Naive B cell (primary cell): ENCODE measurements around the gene ZNF593OS. TPM values are rescaled to one million over a fixed set of nuclear protein-coding genes. Genes with fewer than 3 reads are reported as not detected.

ENCODE experiments used
- ATAC-seq, 2 donors: fragments of 150-1000 bp; cut with Tn5 transposase; 2 replicates each; pipeline ENCODE4 v1.10.0; 2021; ENCODE audit warnings: low read depth in 2 of 2, mild to moderate bottlenecking in 2 of 2, moderate library complexity in 2 of 2
- DNase-seq: peaks from one replicate; pipeline ENCODE4 v3.0.0; 2022
- H3K27ac Mint-ChIP-seq, 6 donors: one replicate each; pipeline ENCODE4 v1.8.0; 2020 to 2022; ENCODE audit warnings: mild to moderate bottlenecking in 6 of 6, mixed read lengths in 6 of 6, moderate library complexity in 5 of 6, inconsistent platforms in 2 of 6
- H3K27me3 Mint-ChIP-seq, 3 donors: one replicate each; pipeline ENCODE4 v1.8.0; 2021 to 2022; ENCODE audit warnings: mixed read lengths in 3 of 3, mild to moderate bottlenecking in 1 of 3
- H3K36me3 Mint-ChIP-seq, 2 donors: one replicate each; pipeline ENCODE4 v1.8.0; 2020 to 2022; ENCODE audit warnings: mixed read lengths in 2 of 2, inconsistent platforms in 1 of 2, mild to moderate bottlenecking in 1 of 2
- H3K4me1 Mint-ChIP-seq, 3 donors: one replicate each; pipeline ENCODE4 v1.8.0; 2020 to 2022; ENCODE audit warnings: mixed read lengths in 3 of 3, inconsistent platforms in 1 of 3, mild to moderate bottlenecking in 1 of 3, moderate library complexity in 1 of 3
- H3K4me3 Mint-ChIP-seq, 8 donors: one replicate each; pipeline ENCODE4 v1.8.0; 2020 to 2022; ENCODE audit warnings: mild to moderate bottlenecking in 8 of 8, mixed read lengths in 8 of 8, moderate library complexity in 8 of 8, inconsistent platforms in 2 of 8
- H3K9me3 Mint-ChIP-seq, 7 donors: one replicate each; pipeline ENCODE4 v1.8.0; 2020 to 2022; ENCODE audit warnings: mixed read lengths in 7 of 7, mild to moderate bottlenecking in 5 of 7, inconsistent platforms in 2 of 7, moderate library complexity in 1 of 7
- polyA plus RNA-seq, 6 donors: library from polyadenylated mRNA; unstranded; fragments of 300-500 nt; fragmentation: Illumina TruSeq; gene quantifications; one replicate each; pipeline ENCODE4 v1.2.3, GENCODE V29; 2021; ENCODE audit warnings: low read depth in 6 of 6

The ZNF593OS gene
- 1 to 10 TPM in 5 of 6 donors, under 1 TPM in 1; 0.96 to 3.5 (median 1.9) TPM for polyA plus RNA-seq

DNA sequence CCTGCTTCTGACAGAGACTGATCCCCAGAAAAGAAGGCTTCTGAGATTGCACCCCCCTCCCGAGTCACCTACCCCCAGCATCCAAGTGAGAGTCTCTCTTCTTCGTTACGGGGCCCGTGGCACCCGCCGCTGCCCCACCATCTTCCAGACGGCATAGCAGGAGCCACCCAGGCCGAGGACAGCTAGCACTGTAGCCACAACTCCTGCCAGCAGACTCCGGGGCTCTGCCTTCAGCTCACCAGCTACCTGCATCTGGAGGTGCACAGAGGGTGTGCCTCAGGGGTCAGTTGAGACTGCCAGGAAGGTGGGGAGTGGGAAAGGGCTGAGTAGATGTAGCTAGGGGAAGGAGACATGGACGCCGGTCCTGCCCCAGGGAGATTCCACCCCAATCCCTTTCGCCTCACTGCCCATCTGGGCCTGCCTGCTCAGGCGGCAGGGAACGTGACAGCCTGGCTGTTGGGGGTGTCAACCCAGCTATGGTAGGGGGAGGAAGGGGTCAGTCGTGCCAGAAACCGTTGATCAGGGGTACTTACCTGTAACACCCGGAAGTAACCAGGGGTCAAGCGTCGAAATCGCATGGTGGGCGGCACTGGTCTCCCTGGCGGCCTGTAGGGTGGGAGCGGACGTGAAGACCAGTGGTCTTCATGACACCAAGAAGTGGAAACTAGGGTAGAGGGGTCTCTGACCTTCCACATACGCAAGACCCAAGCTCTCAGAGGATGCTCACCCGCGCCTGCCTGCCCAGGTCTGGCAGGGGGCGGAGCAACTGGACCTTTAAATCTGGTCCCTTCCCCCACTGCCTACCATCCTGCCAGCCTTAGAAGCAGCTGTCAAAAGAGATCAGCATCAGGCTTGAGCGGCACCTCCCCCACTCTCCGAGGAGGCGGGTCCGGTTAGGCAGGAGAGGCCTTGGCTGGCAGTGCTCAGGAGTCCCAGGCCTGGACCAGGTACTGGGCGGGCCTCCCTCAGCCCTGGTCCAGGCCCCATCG is at the start of gene ZNF593OS:
Gene ZNF593OS (minus strand): TSS at position 749 of the 989 bp plus-strand sequence. CDS start 171 bp downstream, at position 578.
- ATAC-seq (no peak), DNase-seq (no peak)
- Mint-ChIP-seq H3K4me3 (peak within 1 kb of the TSS; percentile 89 to 95 (median 91)), H3K4me1 (peaks cover 6 to 25% (median 11%) of the 10 kb centered on the region in 3 donors), H3K27ac (peak within 1 kb of the TSS in 3 of 6 donors; percentile 75 to 91 (median 91)), H3K36me3 (no peaks in the 10 kb centered on the region), H3K27me3 (no peaks in the 10 kb centered on the region), H3K9me3 (no peaks in the 10 kb centered on the region)

GRCh38 chr1:26221094-26221493 is 49.5 kb upstream of the ZNF593OS start:
- Mint-ChIP-seq H3K36me3 (peaks cover 0 to 3% of the 10 kb centered on the region in 2 donors), H3K27me3 (peaks cover 17 to 38% (median 36%) of the 10 kb centered on the region in 3 donors), H3K4me1 (peaks cover 6 to 13% (median 8%) of the 10 kb centered on the region in 3 donors), H3K9me3 (no peaks in the 10 kb centered on the region), H3K27ac (no peak overlapping the region), H3K4me3 (no peak overlapping the region)
- ATAC-seq (no peak), DNase-seq (no peak)

DNA sequence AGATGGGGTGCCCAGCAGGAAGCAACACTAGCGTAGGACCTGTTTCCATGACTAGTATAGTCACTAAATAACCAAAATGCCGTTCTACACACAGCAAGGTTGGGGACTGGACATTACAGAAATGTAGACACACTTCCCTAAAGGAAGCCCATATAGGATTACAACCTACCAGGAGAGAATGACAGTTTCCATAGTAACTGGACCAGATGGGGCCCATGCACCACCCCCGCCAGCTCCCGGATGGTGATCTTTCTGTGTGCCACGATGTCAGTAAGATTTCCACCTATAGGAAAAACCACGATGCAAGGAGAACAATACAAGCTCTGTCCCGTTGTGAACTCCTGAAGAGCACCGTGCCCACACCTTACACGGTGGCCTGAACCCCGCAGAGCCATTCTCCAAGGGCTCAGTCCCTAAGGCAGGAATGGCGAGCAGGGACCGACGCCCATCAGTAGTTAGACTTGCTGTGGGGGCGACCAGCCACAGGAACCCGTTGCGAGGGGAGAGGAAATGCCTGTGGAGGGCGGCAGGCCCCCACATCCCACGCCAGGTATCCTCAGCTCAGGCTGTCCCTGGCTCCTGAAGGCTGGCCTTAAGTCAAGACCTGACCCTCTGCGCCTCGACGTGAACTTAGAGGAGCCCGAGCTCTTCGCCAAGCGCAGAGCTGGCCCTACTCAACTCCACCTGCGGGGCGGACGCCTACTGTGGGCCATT is 48.7 kb upstream of the ZNF593OS start:
- DNase-seq (no peak), ATAC-seq (no peak)
- no peak overlapping the region for H3K27ac Mint-ChIP-seq
- H3K9me3 Mint-ChIP-seq = no peaks in the 10 kb centered on the region
- H3K36me3 Mint-ChIP-seq = no peaks in the 10 kb centered on the region
- peaks cover 0 to 6% (median under 1%) of the 10 kb centered on the region in 3 donors for H3K4me1 Mint-ChIP-seq
- H3K27me3 Mint-ChIP-seq = peaks cover 11 to 30% (median 29%) of the 10 kb centered on the region in 3 donors
- peak overlapping the region in 1 of 8 donors; percentile 47 for H3K4me3 Mint-ChIP-seq

- no peak for ATAC-seq
These were observed 47.4 kb upstream of the ZNF593OS start for GRCh38 chr1:26218906-26219494.

GRCh38 chr1:26215246-26215645 is 43.6 kb upstream of the ZNF593OS start:
- no peaks in the 10 kb centered on the region for H3K4me1 Mint-ChIP-seq
- H3K9me3 Mint-ChIP-seq = no peaks in the 10 kb centered on the region
- no peak overlapping the region for H3K27ac Mint-ChIP-seq
- H3K27me3 Mint-ChIP-seq = peaks cover 4 to 21% (median 19%) of the 10 kb centered on the region in 3 donors
- H3K36me3 Mint-ChIP-seq = no peaks in the 10 kb centered on the region
- DNase-seq (no peak), ATAC-seq (no peak)
- no peak overlapping the region for H3K4me3 Mint-ChIP-seq

More at GRCh38 chr1:26218906-26219494, 47.4 kb upstream of the ZNF593OS start:
- Mint-ChIP-seq H3K9me3 (no peaks in the 10 kb centered on the region), H3K27ac (no peak overlapping the region), H3K4me3 (no peak overlapping the region), H3K4me1 (no peaks in the 10 kb centered on the region), H3K36me3 (no peaks in the 10 kb centered on the region), H3K27me3 (peaks cover 11 to 28% (median 25%) of the 10 kb centered on the region in 3 donors)
- no peak for DNase-seq

GRCh38 chr1:26213335-26213905 is 41.8 kb upstream of the ZNF593OS start:
- DNase-seq = no peak
- H3K4me3 Mint-ChIP-seq = no peak overlapping the region
- no peaks in the 10 kb centered on the region for H3K9me3 Mint-ChIP-seq
- H3K27ac Mint-ChIP-seq = no peak overlapping the region
- peaks cover 0 to 18% (median 12%) of the 10 kb centered on the region in 3 donors for H3K27me3 Mint-ChIP-seq
- no peaks in the 10 kb centered on the region for H3K4me1 Mint-ChIP-seq
- no peak for ATAC-seq
- no peaks in the 10 kb centered on the region for H3K36me3 Mint-ChIP-seq

- Mint-ChIP-seq H3K4me3 (no peak overlapping the region), H3K9me3 (no peaks in the 10 kb centered on the region), H3K36me3 (no peaks in the 10 kb centered on the region), H3K27ac (peak overlapping the region in 1 of 6 donors; percentile 70), H3K4me1 (no peaks in the 10 kb centered on the region), H3K27me3 (peaks cover 0 to 18% (median 12%) of the 10 kb centered on the region in 3 donors)
- DNase-seq (no peak), ATAC-seq (no peak)
These were observed 41.1 kb upstream of the ZNF593OS start for GRCh38 chr1:26212726-26213125.

DNA sequence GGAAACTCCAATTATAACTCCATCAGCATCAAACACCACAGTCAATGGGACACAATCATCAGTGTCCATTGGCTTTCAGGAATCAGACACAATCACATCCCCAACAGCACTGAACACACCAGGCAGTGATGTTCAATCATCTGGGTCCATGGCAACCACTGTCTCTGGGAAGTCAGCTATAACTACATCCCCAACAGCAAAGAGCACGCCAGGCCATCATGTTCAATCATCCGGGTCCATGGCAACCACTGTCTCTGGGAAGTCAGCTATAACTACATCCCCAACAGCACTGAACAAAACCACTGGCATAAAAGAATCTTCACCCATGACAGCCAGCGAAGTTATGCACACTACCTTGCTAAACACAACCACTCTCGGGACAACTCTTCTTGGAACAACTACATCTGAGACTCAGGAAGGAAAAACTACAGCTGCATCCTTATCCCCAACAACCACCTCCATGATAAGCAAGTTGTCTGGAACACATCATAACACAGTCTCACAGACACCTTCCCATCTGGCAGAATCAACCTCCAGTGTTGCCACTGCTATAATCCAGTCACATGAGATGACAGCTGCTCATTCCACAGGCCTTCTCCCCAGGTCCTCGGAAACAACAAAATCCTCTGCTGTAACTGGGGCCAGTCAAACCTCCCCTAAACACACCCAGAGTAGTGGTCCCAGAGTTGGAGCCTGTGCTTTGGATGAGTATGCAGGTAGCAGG is 38.7 kb upstream of the ZNF593OS start:
- Mint-ChIP-seq H3K36me3 (no peaks in the 10 kb centered on the region), H3K4me3 (no peak overlapping the region), H3K4me1 (no peaks in the 10 kb centered on the region), H3K27ac (no peak overlapping the region), H3K27me3 (peaks cover 0 to 18% (median 12%) of the 10 kb centered on the region in 3 donors), H3K9me3 (no peaks in the 10 kb centered on the region)
- ATAC-seq = no peak
- DNase-seq = no peak

DNA sequence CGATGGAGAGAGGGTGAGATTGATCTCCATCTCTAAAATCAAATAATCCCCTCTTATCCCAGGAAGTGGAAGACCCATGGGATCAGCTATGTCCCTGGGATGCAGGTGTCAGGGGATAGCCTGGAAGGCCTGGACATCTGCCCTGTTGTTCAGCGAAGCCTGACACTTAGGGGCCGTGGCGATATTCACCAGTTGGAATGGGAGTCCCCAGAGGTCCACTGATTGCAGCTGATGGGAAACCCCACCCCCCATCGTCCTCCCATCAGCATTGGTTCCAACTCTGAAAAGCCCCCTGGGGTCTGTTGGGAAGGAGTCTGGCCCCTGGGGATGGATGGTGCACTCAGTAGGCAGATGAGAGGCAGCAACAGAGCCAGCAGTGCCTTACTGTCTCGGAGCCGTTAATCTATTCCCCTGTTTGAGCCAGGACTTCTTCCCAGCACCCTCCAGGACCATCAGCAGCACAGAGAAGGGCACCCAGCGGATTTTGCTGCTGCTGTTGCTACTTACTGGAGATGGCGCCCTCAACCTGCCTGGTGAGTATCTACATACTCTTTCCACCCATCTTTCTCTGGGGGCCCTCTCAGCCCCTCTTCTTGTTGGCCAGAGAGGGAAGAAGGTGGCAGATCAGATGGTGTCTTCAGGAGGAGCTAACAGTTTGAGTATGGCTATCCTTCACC is 32.1 kb upstream of the ZNF593OS start:
- H3K27ac Mint-ChIP-seq = no peak overlapping the region
- no peak for ATAC-seq
- no peak for DNase-seq
- H3K4me3 Mint-ChIP-seq = no peak overlapping the region
- H3K27me3 Mint-ChIP-seq = peaks cover 4 to 30% (median 9%) of the 10 kb centered on the region in 3 donors
- H3K36me3 Mint-ChIP-seq = no peaks in the 10 kb centered on the region
- no peaks in the 10 kb centered on the region for H3K9me3 Mint-ChIP-seq
- peaks cover 0 to 4% (median 4%) of the 10 kb centered on the region in 3 donors for H3K4me1 Mint-ChIP-seq

- Mint-ChIP-seq H3K4me1 (peaks cover 0 to 4% (median 4%) of the 10 kb centered on the region in 3 donors), H3K9me3 (no peaks in the 10 kb centered on the region), H3K27ac (peak overlapping the region in 1 of 6 donors; percentile 40), H3K36me3 (no peaks in the 10 kb centered on the region), H3K27me3 (peaks cover 4 to 30% (median 19%) of the 10 kb centered on the region in 3 donors), H3K4me3 (peak overlapping the region in 1 of 8 donors; percentile 44)
- no peak for ATAC-seq
- no peak for DNase-seq
These were observed 28.8 kb upstream of the ZNF593OS start for GRCh38 chr1:26200413-26200812.

GRCh38 chr1:26197813-26198212 is 26.2 kb upstream of the ZNF593OS start:
- Mint-ChIP-seq H3K36me3 (no peaks in the 10 kb centered on the region), H3K4me1 (peaks cover 0 to 4% (median 4%) of the 10 kb centered on the region in 3 donors), H3K27ac (no peak overlapping the region), H3K4me3 (no peak overlapping the region), H3K9me3 (no peaks in the 10 kb centered on the region), H3K27me3 (peaks cover 0 to 19% (median 17%) of the 10 kb centered on the region in 3 donors)
- ATAC-seq (no peak), DNase-seq (no peak)

- no peaks in the 10 kb centered on the region for H3K36me3 Mint-ChIP-seq
- DNase-seq = no peak
- H3K9me3 Mint-ChIP-seq = no peaks in the 10 kb centered on the region
- peaks cover 0 to 19% (median 14%) of the 10 kb centered on the region in 3 donors for H3K27me3 Mint-ChIP-seq
- no peak overlapping the region for H3K4me3 Mint-ChIP-seq
- ATAC-seq = no peak
- no peak overlapping the region for H3K27ac Mint-ChIP-seq
- peaks cover 0 to 4% (median 4%) of the 10 kb centered on the region in 3 donors for H3K4me1 Mint-ChIP-seq
These were observed 25.7 kb upstream of the ZNF593OS start for GRCh38 chr1:26197301-26197700.
